GM12878 (cell line): Measurements from ENCODE around the gene PRKG1. TPM values are rescaled to one million over a fixed set of nuclear protein-coding genes. Genes with fewer than 3 reads are reported as not detected.

ENCODE experiments used
- ATAC-seq: fragments of 200-7000 bp; cut with Tn5 transposase; 3 replicates; pipeline ENCODE4 v1.9.1; 2020; ENCODE audit warnings: mild to moderate bottlenecking, moderate library complexity
- BruUV-seq: library from RNA; stranded (reverse); fragments of 400-500 nt; replicated peaks from 2 replicates; lab custom pipeline; 2021; lab: Mats Ljungman, UMichigan
- CTCF ChIA-PET: fragments of 300-600 bp; sonication (Branson Sonifier 250); formaldehyde crosslinking; extraction: SDS; loops from one replicate; lab custom pipeline; 2021; ENCODE audit warnings: inconsistent platforms; lab: Yijun Ruan, JAX
- POLR2A ChIA-PET: fragments of 350-600 bp; formaldehyde crosslinking; extraction: SDS; loops from one replicate; lab custom pipeline; 2021; ENCODE audit warnings: inconsistent platforms; lab: Charles Lee
- RAD21 ChIA-PET: fragments of 300-600 bp; sonication (Branson Sonifier 250); formaldehyde crosslinking; loops from one replicate; lab custom pipeline; 2023; ENCODE audit warnings: antibody characterized with exemption; ENCODE audit not compliant: unreplicated experiment; lab: Charles Lee
- SMC1A ChIA-PET: fragments of 300-600 bp; sonication (Branson Sonifier 250); formaldehyde crosslinking; loops from one replicate; lab custom pipeline; 2023; ENCODE audit not compliant: unreplicated experiment, uncharacterized antibody; lab: Charles Lee
- DNase-seq: peaks from one replicate; pipeline ENCODE4 v3.0.0-alpha.2; 2011; ENCODE audit warnings: low read depth, low spot score
- FAIRE-seq: peaks from 3 replicates; lab custom pipeline; 2011; peaks lifted over from hg19 to GRCh38; lab: Jason Lieb, UNC
- H2AFZ ChIP-seq: 2 replicates; pipeline ENCODE4 v1.6.0; 2011; ENCODE audit warnings: low read depth, low read length, control low read depth; ENCODE audit not compliant: control insufficient read depth
- H3K27ac ChIP-seq: 2 replicates; pipeline ENCODE4 v1.5.1; 2011; ENCODE audit warnings: control low read depth; ENCODE audit not compliant: control insufficient read depth, insufficient read depth
- H3K27me3 ChIP-seq, 2 experiments: replicated peaks in 1 of 2; 2 replicates each; pipeline versions ENCODE4 v1.6.0 to v1.6.1; 2011; ENCODE audit warnings: low read length in 1 of 2; ENCODE audit not compliant: control insufficient read depth in 2 of 2, insufficient read depth in 2 of 2
- H3K36me3 ChIP-seq, 2 experiments: 2 replicates each; pipeline ENCODE4 v1.5.1; 2011; ENCODE audit warnings: low read length in 1 of 2; ENCODE audit not compliant: control insufficient read depth in 2 of 2, insufficient read depth in 2 of 2
- H3K4me1 ChIP-seq: 2 replicates; pipeline ENCODE4 v1.6.1; 2011; ENCODE audit warnings: mild to moderate bottlenecking, low read length, moderate library complexity, mixed read lengths; ENCODE audit not compliant: control insufficient read depth, insufficient read depth
- H3K4me2 ChIP-seq: 2 replicates; pipeline ENCODE4 v1.6.0; 2011; ENCODE audit warnings: control low read depth; ENCODE audit not compliant: control insufficient read depth, insufficient read depth
- H3K4me3 ChIP-seq: fragments of 200-600 bp; sonication (generic); 2 replicates; pipeline ENCODE4 v1.5.1; 2016
- H3K79me2 ChIP-seq: 2 replicates; pipeline ENCODE4 v1.6.0; 2011; ENCODE audit warnings: low read length; ENCODE audit not compliant: control insufficient read depth, insufficient read depth
- H3K9ac ChIP-seq: 2 replicates; pipeline ENCODE4 v1.8.0; 2011; ENCODE audit warnings: low read length, control low read depth, mixed read lengths; ENCODE audit not compliant: control insufficient read depth, insufficient read depth
- H3K9me3 ChIP-seq: replicated peaks from 3 replicates; pipeline ENCODE4 v1.5.1; 2011; ENCODE audit warnings: mild to moderate bottlenecking, low read length; ENCODE audit not compliant: control insufficient read depth, insufficient read depth
- H4K20me1 ChIP-seq: 2 replicates; pipeline ENCODE4 v1.6.0; 2011; ENCODE audit not compliant: control insufficient read depth, insufficient read depth
- CBX5 ChIP-seq: sonication (generic); IDR thresholded peaks from 2 replicates; pipeline ENCODE4 v1.6.1; 2016; ENCODE audit warnings: low read depth, moderate library complexity, mild to moderate bottlenecking, inconsistent platforms
- HCFC1 ChIP-seq: fragments of 150-350 bp; IDR thresholded peaks from 2 replicates; pipeline ENCODE4 v1.6.1; 2014; ENCODE audit warnings: low read length
- MEF2B ChIP-seq: fragments of 450-650 bp; IDR thresholded peaks from 2 replicates; pipeline ENCODE4 v1.6.1; 2018; ENCODE audit warnings: mild to moderate bottlenecking, moderate library complexity; ENCODE audit not compliant: partially characterized antibody, poor library complexity, severe bottlenecking
- MXI1 ChIP-seq: fragments of 150-350 bp; IDR thresholded peaks from 2 replicates; pipeline ENCODE4 v1.6.1; 2011; ENCODE audit warnings: low read depth, mild to moderate bottlenecking, inconsistent platforms, low read length, improper control_type of control experiment
- NFXL1 ChIP-seq: fragments of 450-650 bp; IDR thresholded peaks from 2 replicates; pipeline ENCODE4 v1.6.1; 2017; ENCODE audit warnings: antibody characterized with exemption, mild to moderate bottlenecking, borderline replicate concordance
- NR2C1 ChIP-seq: fragments of 450-650 bp; IDR thresholded peaks from 2 replicates; pipeline ENCODE4 v1.6.1; 2017; ENCODE audit warnings: antibody characterized with exemption, mild to moderate bottlenecking, moderate library complexity
- PAX8 ChIP-seq: fragments of 450-650 bp; IDR thresholded peaks from 2 replicates; pipeline ENCODE4 v1.6.1; 2017; ENCODE audit warnings: mild to moderate bottlenecking, moderate library complexity
- SP1 ChIP-seq: IDR thresholded peaks from one replicate; pipeline ENCODE4 v1.6.1; 2011; ENCODE audit warnings: low read depth, low read length
- SPI1 ChIP-seq: IDR thresholded peaks from 2 replicates; pipeline ENCODE4 v1.6.1; 2011; ENCODE audit warnings: low read depth, mild to moderate bottlenecking, low read length, moderate library complexity, borderline replicate concordance; ENCODE audit not compliant: insufficient read depth
- STAT1 ChIP-seq: fragments of 450-650 bp; conservative IDR thresholded peaks from 2 replicates; pipeline ENCODE4 v1.6.1; 2014; ENCODE audit warnings: antibody characterized with exemption, mild to moderate bottlenecking
- USF2 ChIP-seq: IDR thresholded peaks from 2 replicates; pipeline ENCODE4 v1.6.1; 2011; ENCODE audit warnings: low read depth, low read length, improper control_type of control experiment, borderline replicate concordance
- YY1 ChIP-seq: IDR thresholded peaks from 2 replicates; pipeline ENCODE4 v1.6.1; 2011; ENCODE audit warnings: low read depth, mild to moderate bottlenecking, low read length
- WGBS: methylation state at CpG from one replicate; pipeline ENCODE4 v1.1.6; 2016; ENCODE audit warnings: low lambda C conversion rate; ENCODE audit not compliant: insufficient replicate concordance, insufficient coverage; ENCODE audit errors: missing lambda C conversion rate; 5-methylcytosine and 5-hydroxymethylcytosine counted together
- in situ Hi-C: fragments of 300-500 bp; cut with MboI; formaldehyde crosslinking; loops from 9 replicates; pipeline ENCODE4 v1.14.3; 2018; ENCODE audit warnings: mixed read lengths
- intact Hi-C: fragments of 100-400 bp; cut with micrococcal nuclease; formaldehyde crosslinking; loops from one replicate; pipeline ENCODE4 v1.14.2; 2022; ENCODE audit not compliant: unreplicated experiment
- polyA plus RNA-seq, 11 experiments: library from polyadenylated mRNA; depleted of rRNA in 4 of 11; unstranded in 6 of 11; stranded (reverse) in 5 of 11; fragments of >200 nt; fragmentation: Nextera tagmentation in 4 of 11; fragmentation: Illumina TruSeq in 1 of 11; extraction: Ambion mirVana in 4 of 11; extraction: Trizol in 1 of 11; gene quantifications; 1 replicate in 1 of 11; 2 replicates in 10 of 11; pipeline versions ENCODE4 v1.2.1 to v1.2.3, GENCODE V29; 2011 to 2016; ENCODE audit warnings: inconsistent platforms in 2 of 11, missing spikeins in 2 of 11, low read depth in 1 of 11
- total RNA-seq, 4 experiments: library from RNA; depleted of rRNA in 3 of 4; stranded (reverse); fragments of >200 nt in 3 of 4; fragmentation: Illumina TruSeq in 1 of 4; extraction: Trizol in 1 of 4; gene quantifications; 2 replicates each; pipeline versions ENCODE4 v1.2.1 to v1.2.3, GENCODE V29; 2013 to 2021
- TF ChIP-seq, protein P1 (sequence below): IDR thresholded peaks from 2 replicates; pipeline ENCODE4 v1.6.1; 2012; ENCODE audit warnings: low read depth, low read length, improper control_type of control experiment
- TF ChIP-seq, protein P2 (sequence below): IDR thresholded peaks from 2 replicates; pipeline ENCODE4 v1.6.1; 2012; ENCODE audit warnings: low read length, inconsistent platforms
- TF ChIP-seq, protein P3 (sequence below): fragments of 450-650 bp; formaldehyde crosslinking; IDR thresholded peaks from 2 replicates; pipeline ENCODE4 v1.4.0; 2020; ENCODE audit warnings: mild to moderate bottlenecking, moderate library complexity

Gene PRKG1
- total and polyA plus RNA-seq, 10 of the 15 experiments (the other 5 are each of a cell fraction or from before 2014, with no cell fraction given) = 0.04 to 0.05 TPM; not detected in 8

GRCh38 chr10:52030975-52031374 lies 956.7 kb downstream of the PRKG1 start:
- Histone ChIP-seq H3K27me3 (no peaks in the 10 kb centered on the region), H3K79me2 (no peaks in the 10 kb centered on the region), H2AFZ (no peak overlapping the region), H3K4me1 (no peaks in the 10 kb centered on the region), H3K4me2 (no peak overlapping the region), H3K4me3 (no peak overlapping the region), H4K20me1 (no peaks in the 10 kb centered on the region), H3K9me3 (no peaks in the 10 kb centered on the region), H3K27ac (no peak overlapping the region), H3K9ac (no peak overlapping the region), H3K36me3 (no peaks in the 10 kb centered on the region)
- intact Hi-C loops (no loop called here), in situ Hi-C loops (no loop called here)
- CTCF ChIA-PET = no interaction called here
- POLR2A ChIA-PET = no interaction called here
- no TSS peak for BruUV-seq
- ATAC-seq (no peak), FAIRE-seq (no peak), DNase-seq (no peak)
- 0% methylated on average over 1 of the region's 1 CpG for WGBS
- SMC1A ChIA-PET = no interaction called here
- TF ChIP-seq, protein P1, sequence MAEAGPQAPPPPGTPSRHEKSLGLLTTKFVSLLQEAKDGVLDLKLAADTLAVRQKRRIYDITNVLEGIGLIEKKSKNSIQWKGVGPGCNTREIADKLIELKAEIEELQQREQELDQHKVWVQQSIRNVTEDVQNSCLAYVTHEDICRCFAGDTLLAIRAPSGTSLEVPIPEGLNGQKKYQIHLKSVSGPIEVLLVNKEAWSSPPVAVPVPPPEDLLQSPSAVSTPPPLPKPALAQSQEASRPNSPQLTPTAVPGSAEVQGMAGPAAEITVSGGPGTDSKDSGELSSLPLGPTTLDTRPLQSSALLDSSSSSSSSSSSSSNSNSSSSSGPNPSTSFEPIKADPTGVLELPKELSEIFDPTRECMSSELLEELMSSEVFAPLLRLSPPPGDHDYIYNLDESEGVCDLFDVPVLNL = no peak
- TF ChIP-seq SPI1 (no peak), PAX8 (no peak), MXI1 (no peak), YY1 (no peak), MEF2B (no peak), SP1 (no peak), HCFC1 (no peak), CBX5 (no peak), USF2 (no peak), NFXL1 (no peak), NR2C1 (no peak), STAT1 (no peak)
- TF ChIP-seq, protein P2, sequence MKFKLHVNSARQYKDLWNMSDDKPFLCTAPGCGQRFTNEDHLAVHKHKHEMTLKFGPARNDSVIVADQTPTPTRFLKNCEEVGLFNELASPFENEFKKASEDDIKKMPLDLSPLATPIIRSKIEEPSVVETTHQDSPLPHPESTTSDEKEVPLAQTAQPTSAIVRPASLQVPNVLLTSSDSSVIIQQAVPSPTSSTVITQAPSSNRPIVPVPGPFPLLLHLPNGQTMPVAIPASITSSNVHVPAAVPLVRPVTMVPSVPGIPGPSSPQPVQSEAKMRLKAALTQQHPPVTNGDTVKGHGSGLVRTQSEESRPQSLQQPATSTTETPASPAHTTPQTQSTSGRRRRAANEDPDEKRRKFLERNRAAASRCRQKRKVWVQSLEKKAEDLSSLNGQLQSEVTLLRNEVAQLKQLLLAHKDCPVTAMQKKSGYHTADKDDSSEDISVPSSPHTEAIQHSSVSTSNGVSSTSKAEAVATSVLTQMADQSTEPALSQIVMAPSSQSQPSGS = no peak
- TF ChIP-seq, protein P3, sequence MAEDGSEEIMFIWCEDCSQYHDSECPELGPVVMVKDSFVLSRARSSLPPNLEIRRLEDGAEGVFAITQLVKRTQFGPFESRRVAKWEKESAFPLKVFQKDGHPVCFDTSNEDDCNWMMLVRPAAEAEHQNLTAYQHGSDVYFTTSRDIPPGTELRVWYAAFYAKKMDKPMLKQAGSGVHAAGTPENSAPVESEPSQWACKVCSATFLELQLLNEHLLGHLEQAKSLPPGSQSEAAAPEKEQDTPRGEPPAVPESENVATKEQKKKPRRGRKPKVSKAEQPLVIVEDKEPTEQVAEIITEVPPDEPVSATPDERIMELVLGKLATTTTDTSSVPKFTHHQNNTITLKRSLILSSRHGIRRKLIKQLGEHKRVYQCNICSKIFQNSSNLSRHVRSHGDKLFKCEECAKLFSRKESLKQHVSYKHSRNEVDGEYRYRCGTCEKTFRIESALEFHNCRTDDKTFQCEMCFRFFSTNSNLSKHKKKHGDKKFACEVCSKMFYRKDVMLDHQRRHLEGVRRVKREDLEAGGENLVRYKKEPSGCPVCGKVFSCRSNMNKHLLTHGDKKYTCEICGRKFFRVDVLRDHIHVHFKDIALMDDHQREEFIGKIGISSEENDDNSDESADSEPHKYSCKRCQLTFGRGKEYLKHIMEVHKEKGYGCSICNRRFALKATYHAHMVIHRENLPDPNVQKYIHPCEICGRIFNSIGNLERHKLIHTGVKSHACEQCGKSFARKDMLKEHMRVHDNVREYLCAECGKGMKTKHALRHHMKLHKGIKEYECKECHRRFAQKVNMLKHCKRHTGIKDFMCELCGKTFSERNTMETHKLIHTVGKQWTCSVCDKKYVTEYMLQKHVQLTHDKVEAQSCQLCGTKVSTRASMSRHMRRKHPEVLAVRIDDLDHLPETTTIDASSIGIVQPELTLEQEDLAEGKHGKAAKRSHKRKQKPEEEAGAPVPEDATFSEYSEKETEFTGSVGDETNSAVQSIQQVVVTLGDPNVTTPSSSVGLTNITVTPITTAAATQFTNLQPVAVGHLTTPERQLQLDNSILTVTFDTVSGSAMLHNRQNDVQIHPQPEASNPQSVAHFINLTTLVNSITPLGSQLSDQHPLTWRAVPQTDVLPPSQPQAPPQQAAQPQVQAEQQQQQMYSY (CRISPR knock-in tag) = no peak
- RAD21 ChIA-PET = no interaction called here
